Retina (tissue), 1 donor: ENCODE measurements around the gene SIPA1L2.

Experiments used
- DNase-seq: peaks from one replicate; pipeline ENCODE4 v3.0.0-alpha.2; 2016

The SIPA1L2 gene

GRCh38 chr1:232587141-232588008 lies 42.6 kb downstream of the SIPA1L2 start:
- DNase-seq: no peak

GRCh38 chr1:232586679-232587078 lies 43.3 kb downstream of the SIPA1L2 start:
- DNase-seq: no peak

- no peak for DNase-seq
Measured at GRCh38 chr1:232585486-232585885, 44.4 kb downstream of the SIPA1L2 start.

DNA sequence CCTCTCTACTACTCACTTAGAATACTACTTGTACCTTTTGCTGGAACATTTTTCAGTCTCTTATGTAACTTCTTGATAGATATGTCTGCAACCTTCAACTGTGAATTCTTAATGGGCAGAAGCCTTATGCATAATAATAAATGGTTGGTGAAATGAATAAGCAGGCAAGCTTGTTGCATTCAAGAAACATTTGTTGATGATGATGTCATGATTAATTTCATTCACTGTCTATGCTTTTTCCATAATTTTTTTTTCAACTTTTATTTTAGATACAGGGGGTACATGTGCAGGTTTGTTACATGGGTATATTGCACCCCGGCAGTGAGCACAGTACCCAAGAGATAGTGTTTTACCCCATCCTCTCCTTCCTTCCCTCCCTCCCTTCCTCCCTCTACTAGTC lies 48.0 kb downstream of the SIPA1L2 start:
- DNase-seq: no peak
